Measurements from ENCODE around the gene PCDH17. TPM values are rescaled to one million over a fixed set of nuclear protein-coding genes. Genes with fewer than 3 reads are reported as not detected.

Gene PCDH17
- total and polyA plus RNA-seq, 7 donors: 0.18 to 1.4 (median 0.53) TPM

- no peak for DNase-seq
- Histone ChIP-seq H3K4me1 (no peaks in the 10 kb centered on the region), H3K27me3 (ENCODE audit: insufficient read depth in 3 of 3, low read length in 2 of 3) (no peaks in the 10 kb centered on the region), H3K27ac (no peak overlapping the region), H3K36me3 (ENCODE audit: insufficient read depth in 1 of 2, low read depth in 1 of 2) (no peaks in the 10 kb centered on the region), H3K9me3 (no peaks in the 10 kb centered on the region), H3K4me3 (no peak overlapping the region)
- no peak for ATAC-seq
- intact Hi-C loops (cut with DNase I): no loop called here
- no peak for TF ChIP-seq CTCF (IDR thresholded peaks at IDR 0.05)
- 47 to 62% (median 57%) methylated on average over 2 of the region's 2 CpGs for WGBS, 3 donors
These were observed 102.8 kb downstream of the PCDH17 start for GRCh38 chr13:57734306-57734705.

DNA sequence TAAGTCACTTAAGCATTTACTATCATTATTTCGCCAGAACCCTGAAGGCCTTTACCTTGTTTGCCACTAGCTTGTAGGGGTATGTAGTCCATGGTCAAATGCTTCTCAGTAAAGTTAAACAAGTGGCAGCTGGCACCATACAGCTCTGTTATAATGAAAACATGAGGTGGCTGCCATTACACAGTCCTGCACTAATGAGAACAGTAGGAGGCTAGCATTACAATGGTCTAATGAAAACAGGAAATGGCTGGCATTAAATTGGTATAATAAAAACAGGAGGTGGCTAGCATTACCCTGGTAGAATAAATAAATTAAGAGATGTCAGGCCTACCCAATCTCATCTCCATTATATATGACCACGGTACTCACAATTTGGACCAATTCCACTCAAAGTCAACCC, 107.5 kb downstream of the PCDH17 start:
- intact Hi-C loops (cut with DNase I): no loop called here
- DNase-seq (no peak), ATAC-seq (no peak)
- Histone ChIP-seq H3K36me3 (ENCODE audit: insufficient read depth in 1 of 2, low read depth in 1 of 2) (no peaks in the 10 kb centered on the region), H3K4me3 (no peak overlapping the region), H3K4me1 (no peaks in the 10 kb centered on the region), H3K9me3 (no peaks in the 10 kb centered on the region), H3K27me3 (ENCODE audit: insufficient read depth in 3 of 3, low read length in 2 of 3) (no peaks in the 10 kb centered on the region), H3K27ac (no peak overlapping the region)
- TF ChIP-seq CTCF (IDR thresholded peaks at IDR 0.05): no peak
- 61 to 63% (median 62%) methylated on average over 2 of the region's 2 CpGs for WGBS, 3 donors

DNA sequence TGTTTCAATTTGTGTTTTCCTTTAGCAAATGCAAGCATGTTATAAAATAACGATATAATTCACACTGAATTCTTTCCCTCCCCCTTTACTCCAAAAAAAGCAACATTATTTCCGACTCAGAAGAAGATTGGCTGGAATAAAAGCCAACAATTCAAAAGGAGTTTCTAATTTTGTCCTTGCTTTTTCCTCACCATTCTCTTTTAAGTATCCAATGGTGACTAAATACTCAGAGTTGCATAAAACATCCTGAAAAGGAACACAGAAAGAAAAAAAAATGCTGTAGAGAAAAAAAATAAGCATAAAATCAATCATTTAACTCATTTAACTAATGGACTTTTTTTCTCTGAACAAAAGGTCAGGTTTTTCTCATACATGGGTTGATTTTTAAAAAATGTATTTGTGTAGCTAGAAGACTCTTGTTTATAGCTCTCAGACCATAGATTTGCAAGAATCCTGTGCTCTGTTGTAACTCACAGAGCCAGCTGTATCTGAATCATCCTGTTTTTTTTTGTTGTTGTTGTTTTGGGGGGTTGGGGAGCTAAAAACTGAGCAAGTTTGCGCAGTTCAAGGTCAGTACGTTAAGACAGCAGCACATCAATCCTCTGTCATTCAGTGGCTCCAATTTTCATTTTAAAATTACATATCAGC, 108.1 kb downstream of the PCDH17 start:
- Histone ChIP-seq H3K4me3 (no peak overlapping the region), H3K36me3 (ENCODE audit: insufficient read depth in 1 of 2, low read depth in 1 of 2) (no peaks in the 10 kb centered on the region), H3K4me1 (no peaks in the 10 kb centered on the region), H3K27ac (no peak overlapping the region), H3K9me3 (no peaks in the 10 kb centered on the region), H3K27me3 (ENCODE audit: insufficient read depth in 3 of 3, low read length in 2 of 3) (no peaks in the 10 kb centered on the region)
- TF ChIP-seq CTCF (IDR thresholded peaks at IDR 0.05): no peak
- DNase-seq (no peak), ATAC-seq (no peak)
- intact Hi-C loops (cut with DNase I): no loop called here
- WGBS, 3 donors: 43 to 46% (median 44%) methylated on average over 4 of the region's 4 CpGs

GRCh38 chr13:57740719-57741118, 109.2 kb downstream of the PCDH17 start:
- no peaks in the 10 kb centered on the region for H3K4me1 ChIP-seq
- ATAC-seq (no peak), DNase-seq (no peak)
- H3K27me3 ChIP-seq (ENCODE audit: insufficient read depth in 3 of 3, low read length in 2 of 3): no peaks in the 10 kb centered on the region
- TF ChIP-seq CTCF (IDR thresholded peaks at IDR 0.05): no peak
- intact Hi-C loops (cut with DNase I): no loop called here
- 3 to 22% (median 17%) methylated on average over 2 of the region's 2 CpGs for WGBS, 3 donors
- H3K4me3 ChIP-seq: no peak overlapping the region
- H3K9me3 ChIP-seq: no peaks in the 10 kb centered on the region
- no peak overlapping the region for H3K27ac ChIP-seq
- H3K36me3 ChIP-seq (ENCODE audit: insufficient read depth in 1 of 2, low read depth in 1 of 2): no peaks in the 10 kb centered on the region

DNA sequence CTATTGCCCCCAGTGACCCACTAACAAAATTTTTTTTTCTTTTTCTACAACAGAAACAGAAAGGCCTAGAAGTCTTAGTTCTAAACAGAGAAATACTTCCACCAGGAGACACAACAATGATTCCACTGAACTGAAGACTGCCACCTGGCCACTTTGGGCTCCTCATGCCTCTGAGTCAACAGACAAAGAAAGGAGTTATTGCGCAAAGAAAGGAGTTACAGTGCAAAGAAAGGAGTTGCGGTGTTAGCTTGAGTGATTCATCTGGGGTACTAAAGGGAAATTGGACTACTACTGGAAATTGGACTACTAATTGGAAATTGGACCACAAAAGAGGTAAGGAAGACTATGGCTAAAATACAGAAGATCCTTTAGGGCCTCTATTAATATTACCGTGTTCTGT, 116.6 kb downstream of the PCDH17 start:
- Histone ChIP-seq H3K36me3 (ENCODE audit: insufficient read depth in 1 of 2, low read depth in 1 of 2) (no peaks in the 10 kb centered on the region), H3K27me3 (ENCODE audit: insufficient read depth in 3 of 3, low read length in 2 of 3) (no peaks in the 10 kb centered on the region), H3K27ac (no peak overlapping the region), H3K9me3 (no peaks in the 10 kb centered on the region), H3K4me1 (no peaks in the 10 kb centered on the region), H3K4me3 (no peak overlapping the region)
- no peak for ATAC-seq
- 81 to 100% (median 99%) methylated on average over 3 of the region's 3 CpGs for WGBS, 3 donors
- no peak for TF ChIP-seq CTCF (IDR thresholded peaks at IDR 0.05)
- intact Hi-C loops (cut with DNase I): no loop called here
- DNase-seq: no peak

Data from psoas muscle (tissue), 8 donors.